ENCODE data around the gene SHH.

SHH gene

GRCh38 chr7:155766966-155767916, 45.0 kb downstream of the SHH start:
- Histone ChIP-seq H3K36me3 (ENCODE audit: control insufficient read depth, insufficient read depth, low read length) (peaks cover 10% of the 10 kb centered on the region), H3K4me3 (ENCODE audit: low read length) (no peak overlapping the region), H3K27ac (ENCODE audit: low read length) (no peak overlapping the region), H3K4me1 (ENCODE audit: control insufficient read depth, insufficient read depth, low read length) (no peaks in the 10 kb centered on the region), H3K9me3 (ENCODE audit: control insufficient read depth, insufficient read depth, low read length) (no peaks in the 10 kb centered on the region), H3K27me3 (ENCODE audit: control insufficient read depth, insufficient read depth, low read length) (no peaks in the 10 kb centered on the region)
- WGBS (ENCODE audit: insufficient coverage, insufficient read length): no CpG with 5 or more reads among the region's 12 CpGs
- no peak for DNase-seq (ENCODE audit: low read depth, low spot score)

GRCh38 chr7:155766386-155766785, 45.9 kb downstream of the SHH start:
- H3K36me3 ChIP-seq (ENCODE audit: control insufficient read depth, insufficient read depth, low read length): peaks cover 10% of the 10 kb centered on the region

GRCh38 chr7:155765458-155765857, 46.8 kb downstream of the SHH start:
- H3K27me3 ChIP-seq (ENCODE audit: control insufficient read depth, insufficient read depth, low read length): no peaks in the 10 kb centered on the region
- no peak for DNase-seq (ENCODE audit: low read depth, low spot score)
- no CpG with 5 or more reads among the region's 8 CpGs for WGBS (ENCODE audit: insufficient coverage, insufficient read length)
- H3K4me3 ChIP-seq (ENCODE audit: low read length): no peak overlapping the region
- no peak overlapping the region for H3K27ac ChIP-seq (ENCODE audit: low read length)
- H3K9me3 ChIP-seq (ENCODE audit: control insufficient read depth, insufficient read depth, low read length): no peaks in the 10 kb centered on the region
- peaks cover 10% of the 10 kb centered on the region for H3K36me3 ChIP-seq (ENCODE audit: control insufficient read depth, insufficient read depth, low read length)
- H3K4me1 ChIP-seq (ENCODE audit: control insufficient read depth, insufficient read depth, low read length): no peaks in the 10 kb centered on the region

More at GRCh38 chr7:155766386-155766785, 45.9 kb downstream of the SHH start:
- Histone ChIP-seq H3K4me3 (ENCODE audit: low read length) (no peak overlapping the region), H3K4me1 (ENCODE audit: control insufficient read depth, insufficient read depth, low read length) (no peaks in the 10 kb centered on the region), H3K27ac (ENCODE audit: low read length) (no peak overlapping the region), H3K9me3 (ENCODE audit: control insufficient read depth, insufficient read depth, low read length) (no peaks in the 10 kb centered on the region), H3K27me3 (ENCODE audit: control insufficient read depth, insufficient read depth, low read length) (no peaks in the 10 kb centered on the region)
- no peak for DNase-seq (ENCODE audit: low read depth, low spot score)
- WGBS (ENCODE audit: insufficient coverage, insufficient read length): no CpG with 5 or more reads among the region's 12 CpGs

- WGBS (ENCODE audit: insufficient coverage, insufficient read length): no CpG with 5 or more reads among the region's 7 CpGs
- no peaks in the 10 kb centered on the region for H3K4me1 ChIP-seq (ENCODE audit: control insufficient read depth, insufficient read depth, low read length)
- no peak overlapping the region for H3K27ac ChIP-seq (ENCODE audit: low read length)
- no peaks in the 10 kb centered on the region for H3K9me3 ChIP-seq (ENCODE audit: control insufficient read depth, insufficient read depth, low read length)
- H3K4me3 ChIP-seq (ENCODE audit: low read length): no peak overlapping the region
- DNase-seq (ENCODE audit: low read depth, low spot score): no peak
- peaks cover 10% of the 10 kb centered on the region for H3K36me3 ChIP-seq (ENCODE audit: control insufficient read depth, insufficient read depth, low read length)
- H3K27me3 ChIP-seq (ENCODE audit: control insufficient read depth, insufficient read depth, low read length): no peaks in the 10 kb centered on the region
These were observed 47.8 kb downstream of the SHH start for GRCh38 chr7:155764438-155764793.

- Histone ChIP-seq H3K4me3 (ENCODE audit: low read length) (no peak overlapping the region), H3K27ac (ENCODE audit: low read length) (no peak overlapping the region), H3K4me1 (ENCODE audit: control insufficient read depth, insufficient read depth, low read length) (no peaks in the 10 kb centered on the region), H3K9me3 (ENCODE audit: control insufficient read depth, insufficient read depth, low read length) (no peaks in the 10 kb centered on the region), H3K27me3 (ENCODE audit: control insufficient read depth, insufficient read depth, low read length) (no peaks in the 10 kb centered on the region), H3K36me3 (ENCODE audit: control insufficient read depth, insufficient read depth, low read length) (peaks cover 10% of the 10 kb centered on the region)
- WGBS (ENCODE audit: insufficient coverage, insufficient read length): no CpG with 5 or more reads among the region's 27 CpGs
- no peak for DNase-seq (ENCODE audit: low read depth, low spot score)
These were observed 48.4 kb downstream of the SHH start for GRCh38 chr7:155763691-155764437.

- Histone ChIP-seq H3K4me3 (ENCODE audit: low read length) (no peak overlapping the region), H3K36me3 (ENCODE audit: control insufficient read depth, insufficient read depth, low read length) (peaks cover 10% of the 10 kb centered on the region), H3K9me3 (ENCODE audit: control insufficient read depth, insufficient read depth, low read length) (no peaks in the 10 kb centered on the region), H3K27ac (ENCODE audit: low read length) (no peak overlapping the region), H3K27me3 (ENCODE audit: control insufficient read depth, insufficient read depth, low read length) (no peaks in the 10 kb centered on the region), H3K4me1 (ENCODE audit: control insufficient read depth, insufficient read depth, low read length) (no peaks in the 10 kb centered on the region)
- 100% methylated on average over 1 of the region's 10 CpGs for WGBS (ENCODE audit: insufficient coverage, insufficient read length)
- DNase-seq (ENCODE audit: low read depth, low spot score): no peak
These were observed 49.1 kb downstream of the SHH start for GRCh38 chr7:155763122-155763521.

GRCh38 chr7:155762655-155763054, 49.6 kb downstream of the SHH start:
- DNase-seq (ENCODE audit: low read depth, low spot score): no peak
- Histone ChIP-seq H3K9me3 (ENCODE audit: control insufficient read depth, insufficient read depth, low read length) (no peaks in the 10 kb centered on the region), H3K4me1 (ENCODE audit: control insufficient read depth, insufficient read depth, low read length) (no peaks in the 10 kb centered on the region), H3K36me3 (ENCODE audit: control insufficient read depth, insufficient read depth, low read length) (peaks cover 10% of the 10 kb centered on the region), H3K27ac (ENCODE audit: low read length) (no peak overlapping the region), H3K4me3 (ENCODE audit: low read length) (no peak overlapping the region), H3K27me3 (ENCODE audit: control insufficient read depth, insufficient read depth, low read length) (no peaks in the 10 kb centered on the region)
- WGBS (ENCODE audit: insufficient coverage, insufficient read length): no CpG with 5 or more reads among the region's 10 CpGs

GRCh38 chr7:155762036-155762435, 50.2 kb downstream of the SHH start:
- Histone ChIP-seq H3K4me1 (ENCODE audit: control insufficient read depth, insufficient read depth, low read length) (no peaks in the 10 kb centered on the region), H3K9me3 (ENCODE audit: control insufficient read depth, insufficient read depth, low read length) (no peaks in the 10 kb centered on the region), H3K36me3 (ENCODE audit: control insufficient read depth, insufficient read depth, low read length) (peaks cover 8% of the 10 kb centered on the region), H3K4me3 (ENCODE audit: low read length) (no peak overlapping the region), H3K27me3 (ENCODE audit: control insufficient read depth, insufficient read depth, low read length) (no peaks in the 10 kb centered on the region), H3K27ac (ENCODE audit: low read length) (no peak overlapping the region)
- WGBS (ENCODE audit: insufficient coverage, insufficient read length): no CpG with 5 or more reads among the region's 4 CpGs
- DNase-seq (ENCODE audit: low read depth, low spot score): no peak

- WGBS (ENCODE audit: insufficient coverage, insufficient read length): no CpG with 5 or more reads among the region's 5 CpGs
- H3K36me3 ChIP-seq (ENCODE audit: control insufficient read depth, insufficient read depth, low read length): peaks cover 7% of the 10 kb centered on the region
- no peaks in the 10 kb centered on the region for H3K9me3 ChIP-seq (ENCODE audit: control insufficient read depth, insufficient read depth, low read length)
- no peak overlapping the region for H3K27ac ChIP-seq (ENCODE audit: low read length)
- H3K4me1 ChIP-seq (ENCODE audit: control insufficient read depth, insufficient read depth, low read length): no peaks in the 10 kb centered on the region
- no peak for DNase-seq (ENCODE audit: low read depth, low spot score)
- H3K4me3 ChIP-seq (ENCODE audit: low read length): no peak overlapping the region
- no peaks in the 10 kb centered on the region for H3K27me3 ChIP-seq (ENCODE audit: control insufficient read depth, insufficient read depth, low read length)
These were observed 51.1 kb downstream of the SHH start for GRCh38 chr7:155761162-155761561.

- Histone ChIP-seq H3K4me3 (ENCODE audit: low read length) (no peak overlapping the region), H3K27ac (ENCODE audit: low read length) (no peak overlapping the region), H3K36me3 (ENCODE audit: control insufficient read depth, insufficient read depth, low read length) (peaks cover 7% of the 10 kb centered on the region), H3K27me3 (ENCODE audit: control insufficient read depth, insufficient read depth, low read length) (no peaks in the 10 kb centered on the region), H3K4me1 (ENCODE audit: control insufficient read depth, insufficient read depth, low read length) (no peaks in the 10 kb centered on the region), H3K9me3 (ENCODE audit: control insufficient read depth, insufficient read depth, low read length) (no peaks in the 10 kb centered on the region)
- DNase-seq (ENCODE audit: low read depth, low spot score): no peak
- WGBS (ENCODE audit: insufficient coverage, insufficient read length): no CpG with 5 or more reads among the region's 9 CpGs
These were observed 52.4 kb downstream of the SHH start for GRCh38 chr7:155759740-155760430.

Measured in iPS DF 6.9 (cell line).